ENCODE results near the gene KATNAL1.

DNA sequence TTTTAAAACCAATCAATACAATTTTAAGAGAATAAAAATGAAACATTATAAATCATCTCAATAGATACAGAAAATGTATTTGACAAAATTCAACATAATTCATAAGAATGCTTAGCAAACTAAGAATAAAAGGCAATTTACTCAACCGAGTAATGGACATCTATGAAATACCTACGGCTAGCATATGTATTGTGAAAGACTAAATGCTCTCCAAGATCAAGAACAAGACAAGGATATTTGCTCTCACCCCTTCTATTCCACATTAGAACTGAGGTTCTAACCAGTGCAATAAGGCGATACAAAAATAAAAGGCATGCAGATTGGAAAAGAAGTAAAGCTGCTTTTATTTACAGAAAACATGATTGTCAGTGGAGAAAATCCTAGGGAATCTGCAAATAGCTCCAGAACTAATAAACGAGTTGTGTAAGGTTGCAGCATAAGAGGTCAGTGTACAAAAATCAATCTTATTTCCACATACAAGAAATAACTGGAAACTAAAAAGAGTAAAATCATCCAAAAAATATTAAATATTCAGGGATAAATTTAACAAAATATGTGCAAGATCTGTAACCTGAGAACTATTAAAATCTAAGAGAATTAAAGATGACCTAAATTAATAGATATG is 16.4 kb downstream of the KATNAL1 start:
- TF ChIP-seq, protein P1, sequence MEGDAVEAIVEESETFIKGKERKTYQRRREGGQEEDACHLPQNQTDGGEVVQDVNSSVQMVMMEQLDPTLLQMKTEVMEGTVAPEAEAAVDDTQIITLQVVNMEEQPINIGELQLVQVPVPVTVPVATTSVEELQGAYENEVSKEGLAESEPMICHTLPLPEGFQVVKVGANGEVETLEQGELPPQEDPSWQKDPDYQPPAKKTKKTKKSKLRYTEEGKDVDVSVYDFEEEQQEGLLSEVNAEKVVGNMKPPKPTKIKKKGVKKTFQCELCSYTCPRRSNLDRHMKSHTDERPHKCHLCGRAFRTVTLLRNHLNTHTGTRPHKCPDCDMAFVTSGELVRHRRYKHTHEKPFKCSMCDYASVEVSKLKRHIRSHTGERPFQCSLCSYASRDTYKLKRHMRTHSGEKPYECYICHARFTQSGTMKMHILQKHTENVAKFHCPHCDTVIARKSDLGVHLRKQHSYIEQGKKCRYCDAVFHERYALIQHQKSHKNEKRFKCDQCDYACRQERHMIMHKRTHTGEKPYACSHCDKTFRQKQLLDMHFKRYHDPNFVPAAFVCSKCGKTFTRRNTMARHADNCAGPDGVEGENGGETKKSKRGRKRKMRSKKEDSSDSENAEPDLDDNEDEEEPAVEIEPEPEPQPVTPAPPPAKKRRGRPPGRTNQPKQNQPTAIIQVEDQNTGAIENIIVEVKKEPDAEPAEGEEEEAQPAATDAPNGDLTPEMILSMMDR (IDR thresholded peaks at IDR 0.05; ENCODE audit: low read depth, low read length, poor library complexity, severe bottlenecking) = no peak
- no peak for TF ChIP-seq EZH2phosphoT487 (IDR thresholded peaks at IDR 0.05; ENCODE audit: borderline replicate concordance, low read length)

Data from DOHH2 (cell line).